DND-41 (cell line): ENCODE measurements around the gene LTO1.

Experiments
- CTCF ChIP-seq: IDR thresholded peaks from 2 replicates; pipeline ENCODE4 v1.5.1; 2012; ENCODE audit warnings: borderline replicate concordance, low read length, moderate library complexity, mild to moderate bottlenecking; ENCODE audit not compliant: poor library complexity, severe bottlenecking; ENCODE audit errors: extremely low read depth
- EZH2 ChIP-seq: IDR thresholded peaks from 3 replicates; pipeline ENCODE4 v1.6.1; 2012; ENCODE audit warnings: borderline replicate concordance, low read depth, mild to moderate bottlenecking, moderate library complexity, low read length, inconsistent platforms; ENCODE audit not compliant: severe bottlenecking

GRCh38 chr11:69663326-69663725 lies 11.8 kb downstream of the LTO1 start:
- TF ChIP-seq CTCF: no peak
- no peak for TF ChIP-seq EZH2
